ENCODE data around the gene MPPED1. TPM values are rescaled to one million over a fixed set of nuclear protein-coding genes. Genes with fewer than 3 reads are reported as not detected.

The MPPED1 gene, protein sequence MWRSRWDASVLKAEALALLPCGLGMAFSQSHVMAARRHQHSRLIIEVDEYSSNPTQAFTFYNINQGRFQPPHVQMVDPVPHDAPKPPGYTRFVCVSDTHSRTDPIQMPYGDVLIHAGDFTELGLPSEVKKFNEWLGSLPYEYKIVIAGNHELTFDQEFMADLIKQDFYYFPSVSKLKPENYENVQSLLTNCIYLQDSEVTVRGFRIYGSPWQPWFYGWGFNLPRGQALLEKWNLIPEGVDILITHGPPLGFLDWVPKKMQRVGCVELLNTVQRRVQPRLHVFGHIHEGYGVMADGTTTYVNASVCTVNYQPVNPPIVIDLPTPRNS
- not detected in 2 replicates for total RNA-seq

DNA sequence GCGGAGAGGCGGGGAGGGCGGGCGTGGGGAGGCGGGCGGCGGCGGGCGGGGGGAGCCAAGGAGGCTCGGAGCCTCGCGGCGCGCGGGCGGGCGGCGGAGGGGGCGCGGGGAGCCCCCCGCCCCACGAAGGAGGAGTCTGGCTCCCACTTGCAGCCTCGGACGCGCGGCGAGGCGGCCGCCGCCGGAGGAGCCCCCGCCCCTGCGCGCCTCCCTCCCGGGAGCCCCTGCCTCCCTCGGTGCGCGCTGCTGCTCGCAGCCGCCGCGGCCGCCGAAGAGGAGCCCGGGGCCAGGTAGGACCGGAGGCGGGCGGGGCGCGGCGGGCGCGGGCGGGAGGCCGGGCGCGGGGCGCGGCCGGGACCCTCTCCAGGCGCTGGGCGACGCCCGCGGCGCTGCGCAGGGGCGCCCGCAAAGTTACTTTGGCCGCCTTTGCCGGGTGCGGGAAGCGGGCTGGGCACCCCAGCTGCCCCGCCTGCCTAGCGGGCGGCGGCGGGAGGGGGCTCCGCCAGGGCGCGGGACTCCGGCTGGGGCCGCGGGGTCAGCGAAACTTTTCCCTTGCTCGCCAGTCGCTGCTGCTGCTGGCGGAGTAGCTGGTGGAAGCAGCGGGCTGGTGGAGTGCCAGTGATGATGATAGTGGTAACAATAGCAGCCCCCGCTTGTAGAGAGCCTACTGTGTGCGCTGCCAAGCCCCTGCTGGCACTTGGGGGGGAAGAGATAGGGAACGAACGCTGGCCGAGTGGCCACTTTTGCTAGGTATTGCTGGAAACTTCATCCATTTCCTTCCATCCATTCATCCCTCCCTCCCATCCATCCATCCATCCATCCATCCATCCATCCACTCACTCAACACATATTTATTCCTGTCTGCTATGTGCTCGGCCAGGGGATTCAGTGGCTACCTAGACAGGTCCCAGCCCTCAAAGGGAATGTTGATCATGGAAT is at the start of gene MPPED1:
Gene MPPED1 (plus strand): TSS at position 146 of the 939 bp plus-strand sequence. CDS start 12,972 bp downstream, outside the sequence.

Other genes starting within 250 kb of the MPPED1 start
- 33.8 and 43.7 TPM in 2 replicates for gene TTLL12, start 224.9 kb upstream of the MPPED1 start, total RNA-seq
- under 0.01 TPM in 1 of 2 replicates, not detected in the other for gene SCUBE1, start 68.6 kb upstream of the MPPED1 start, total RNA-seq